ENCODE data around the gene UGT3A2.
"Not testable (repeated sequence)": the region's sequence is repeated elsewhere in the genome, so short reads cannot be mapped to it uniquely, and the experiment has no call there.

The UGT3A2 gene

GRCh38 chr5:36040651-36041536 lies 25.8 kb downstream of the UGT3A2 start:
- DNase-seq (ENCODE audit: low read depth), result no peak
- TF ChIP-seq CTCF (IDR thresholded peaks at IDR 0.05; ENCODE audit: insufficient read depth, low read depth, low read length, missing control alignments), result no peak
- H3K4me3 ChIP-seq (ENCODE audit: low read length), result no peak overlapping the region

GRCh38 chr5:36035696-36036095 lies 31.0 kb downstream of the UGT3A2 start:
- no peak overlapping the region for H3K4me3 ChIP-seq (ENCODE audit: low read length)
- no peak for TF ChIP-seq CTCF (IDR thresholded peaks at IDR 0.05; ENCODE audit: insufficient read depth, low read depth, low read length, missing control alignments)
- no peak for DNase-seq (ENCODE audit: low read depth)

- not testable (repeated sequence) for DNase-seq (ENCODE audit: low read depth); H3K4me3 ChIP-seq (ENCODE audit: low read length)
Observed at GRCh38 chr5:36034536-36035134, 32.0 kb downstream of the UGT3A2 start.

- DNase-seq (ENCODE audit: low read depth), result no peak
Observed at GRCh38 chr5:36033486-36033885, 33.2 kb downstream of the UGT3A2 start.

GRCh38 chr5:36033047-36033446 lies 33.6 kb downstream of the UGT3A2 start:
- no peak for TF ChIP-seq CTCF (IDR thresholded peaks at IDR 0.05; ENCODE audit: insufficient read depth, low read depth, low read length, missing control alignments)
- DNase-seq (ENCODE audit: low read depth), result no peak
- H3K4me3 ChIP-seq (ENCODE audit: low read length), result no peak overlapping the region

More at GRCh38 chr5:36033486-36033885, 33.2 kb downstream of the UGT3A2 start:
- no peak overlapping the region for H3K4me3 ChIP-seq (ENCODE audit: low read length)
- TF ChIP-seq CTCF (IDR thresholded peaks at IDR 0.05; ENCODE audit: insufficient read depth, low read depth, low read length, missing control alignments), result no peak

- no peak for TF ChIP-seq CTCF (IDR thresholded peaks at IDR 0.05; ENCODE audit: insufficient read depth, low read depth, low read length, missing control alignments)
- DNase-seq (ENCODE audit: low read depth), result no peak
- H3K4me3 ChIP-seq (ENCODE audit: low read length), result no peak overlapping the region
Observed at GRCh38 chr5:36031223-36031622, 35.5 kb downstream of the UGT3A2 start.

- TF ChIP-seq CTCF (IDR thresholded peaks at IDR 0.05; ENCODE audit: insufficient read depth, low read depth, low read length, missing control alignments), result no peak
Observed at GRCh38 chr5:36029914-36030313, 36.8 kb downstream of the UGT3A2 start.

More at GRCh38 chr5:36029914-36030313, 36.8 kb downstream of the UGT3A2 start:
- no peak for DNase-seq (ENCODE audit: low read depth)
- no peak overlapping the region for H3K4me3 ChIP-seq (ENCODE audit: low read length)
